ENCODE measurements around the gene SLC4A2. TPM values are rescaled to one million over a fixed set of nuclear protein-coding genes. Genes with fewer than 3 reads are reported as not detected.

The SLC4A2 gene
- total RNA-seq, 1 donor from 2014 or later, result 178 TPM

DNA sequence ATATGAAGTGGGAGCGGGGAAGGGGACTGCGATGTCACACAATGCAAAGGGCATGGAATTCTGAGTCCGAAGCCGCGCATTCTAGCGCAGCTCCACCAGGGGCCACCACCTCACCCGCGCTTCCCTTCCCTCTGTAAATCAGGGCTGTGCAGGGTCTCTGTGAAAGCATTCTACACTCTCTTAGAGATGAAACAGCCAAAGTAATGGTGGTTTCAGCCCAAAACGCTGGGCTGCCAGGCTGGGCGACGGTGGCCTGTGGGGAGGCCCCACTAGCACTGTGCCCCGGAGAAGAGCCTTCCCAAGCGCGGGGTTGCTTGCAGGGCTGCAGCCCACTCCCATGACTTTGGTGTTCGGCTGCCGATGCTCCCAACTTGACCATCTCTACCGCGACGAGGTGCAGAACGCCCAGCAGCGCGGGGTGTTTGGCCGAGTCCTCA, 46.5 kb upstream of the SLC4A2 start:
- TF ChIP-seq, protein P1, sequence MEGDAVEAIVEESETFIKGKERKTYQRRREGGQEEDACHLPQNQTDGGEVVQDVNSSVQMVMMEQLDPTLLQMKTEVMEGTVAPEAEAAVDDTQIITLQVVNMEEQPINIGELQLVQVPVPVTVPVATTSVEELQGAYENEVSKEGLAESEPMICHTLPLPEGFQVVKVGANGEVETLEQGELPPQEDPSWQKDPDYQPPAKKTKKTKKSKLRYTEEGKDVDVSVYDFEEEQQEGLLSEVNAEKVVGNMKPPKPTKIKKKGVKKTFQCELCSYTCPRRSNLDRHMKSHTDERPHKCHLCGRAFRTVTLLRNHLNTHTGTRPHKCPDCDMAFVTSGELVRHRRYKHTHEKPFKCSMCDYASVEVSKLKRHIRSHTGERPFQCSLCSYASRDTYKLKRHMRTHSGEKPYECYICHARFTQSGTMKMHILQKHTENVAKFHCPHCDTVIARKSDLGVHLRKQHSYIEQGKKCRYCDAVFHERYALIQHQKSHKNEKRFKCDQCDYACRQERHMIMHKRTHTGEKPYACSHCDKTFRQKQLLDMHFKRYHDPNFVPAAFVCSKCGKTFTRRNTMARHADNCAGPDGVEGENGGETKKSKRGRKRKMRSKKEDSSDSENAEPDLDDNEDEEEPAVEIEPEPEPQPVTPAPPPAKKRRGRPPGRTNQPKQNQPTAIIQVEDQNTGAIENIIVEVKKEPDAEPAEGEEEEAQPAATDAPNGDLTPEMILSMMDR (IDR thresholded peaks at IDR 0.05), result peak; percentile 44
- no peaks in the 10 kb centered on the region for H3K36me3 ChIP-seq
- intact Hi-C loops (cut with DNase I), result no loop called here
- H3K27me3 ChIP-seq, result peaks cover 9% of the 10 kb centered on the region
- DNase-seq, result no peak
- H3K27ac ChIP-seq, result no peak overlapping the region
- no peaks in the 10 kb centered on the region for H3K9me3 ChIP-seq
- ATAC-seq, result peak; percentile 28
- no peak overlapping the region for H3K4me3 ChIP-seq
- peaks cover 24% of the 10 kb centered on the region for H3K4me1 ChIP-seq

DNA sequence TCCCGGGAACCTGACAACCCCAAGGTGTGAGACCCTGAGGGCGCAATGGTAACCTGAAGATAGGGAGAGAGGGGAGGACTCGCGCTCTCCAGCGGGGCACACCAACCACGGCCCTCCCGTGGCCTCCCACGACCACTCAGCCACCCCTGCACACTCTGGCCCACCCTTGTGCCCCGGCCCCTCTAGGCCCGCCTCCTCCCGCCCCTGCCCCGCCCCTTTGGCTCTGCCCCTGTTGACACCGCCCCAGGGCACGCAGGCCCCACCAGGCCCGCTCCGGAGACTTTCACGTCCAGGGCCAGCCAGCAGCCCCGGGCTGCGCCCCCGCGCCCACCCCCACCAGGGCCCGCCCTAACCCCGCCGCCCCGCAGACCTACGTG, 46.0 kb upstream of the SLC4A2 start:
- no peaks in the 10 kb centered on the region for H3K9me3 ChIP-seq
- no peak overlapping the region for H3K27ac ChIP-seq
- ATAC-seq (no peak), DNase-seq (no peak)
- H3K4me3 ChIP-seq, result peak overlapping the region; percentile 34
- H3K36me3 ChIP-seq, result no peaks in the 10 kb centered on the region
- intact Hi-C loops (cut with DNase I), result no loop called here
- H3K4me1 ChIP-seq, result peaks cover 26% of the 10 kb centered on the region
- TF ChIP-seq, protein P1 (IDR thresholded peaks at IDR 0.05), result no peak
- peaks cover 13% of the 10 kb centered on the region for H3K27me3 ChIP-seq

DNA sequence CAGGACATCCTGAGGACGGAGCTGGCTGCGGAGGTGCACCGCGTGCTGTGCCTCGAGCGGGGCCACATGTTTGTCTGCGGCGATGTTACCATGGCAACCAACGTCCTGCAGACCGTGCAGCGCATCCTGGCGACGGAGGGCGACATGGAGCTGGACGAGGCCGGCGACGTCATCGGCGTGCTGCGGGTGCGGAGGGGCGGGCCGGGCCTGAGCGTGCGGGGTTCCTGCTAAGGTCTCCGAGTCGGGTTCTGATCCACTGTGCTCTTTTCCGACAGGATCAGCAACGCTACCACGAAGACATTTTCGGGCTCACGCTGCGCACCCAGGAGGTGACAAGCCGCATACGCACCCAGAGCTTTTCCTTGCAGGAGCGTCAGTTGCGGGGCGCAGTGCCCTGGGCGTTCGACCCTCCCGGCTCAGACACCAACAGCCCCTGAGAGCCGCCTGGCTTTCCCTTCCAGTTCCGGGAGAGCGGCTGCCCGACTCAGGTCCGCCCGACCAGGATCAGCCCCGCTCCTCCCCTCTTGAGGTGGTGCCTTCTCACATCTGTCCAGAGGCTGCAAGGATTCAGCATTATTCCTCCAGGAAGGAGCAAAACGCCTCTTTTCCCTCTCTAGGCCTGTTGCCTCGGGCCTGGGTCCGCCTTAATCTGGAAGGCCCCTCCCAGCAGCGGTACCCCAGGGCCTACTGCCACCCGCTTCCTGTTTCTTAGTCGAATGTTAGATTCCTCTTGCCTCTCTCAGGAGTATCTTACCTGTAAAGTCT, 45.5 kb upstream of the SLC4A2 start:
- intact Hi-C loops (cut with DNase I), result no loop called here
- peak overlapping the region; percentile 34 for H3K4me3 ChIP-seq
- H3K9me3 ChIP-seq, result no peaks in the 10 kb centered on the region
- H3K27me3 ChIP-seq, result peaks cover 16% of the 10 kb centered on the region
- peak; percentile 82 for DNase-seq
- ATAC-seq, result peak; percentile 8
- TF ChIP-seq, protein P1 (IDR thresholded peaks at IDR 0.05), result no peak
- no peak overlapping the region for H3K27ac ChIP-seq
- peaks cover 26% of the 10 kb centered on the region for H3K4me1 ChIP-seq
- no peaks in the 10 kb centered on the region for H3K36me3 ChIP-seq

DNA sequence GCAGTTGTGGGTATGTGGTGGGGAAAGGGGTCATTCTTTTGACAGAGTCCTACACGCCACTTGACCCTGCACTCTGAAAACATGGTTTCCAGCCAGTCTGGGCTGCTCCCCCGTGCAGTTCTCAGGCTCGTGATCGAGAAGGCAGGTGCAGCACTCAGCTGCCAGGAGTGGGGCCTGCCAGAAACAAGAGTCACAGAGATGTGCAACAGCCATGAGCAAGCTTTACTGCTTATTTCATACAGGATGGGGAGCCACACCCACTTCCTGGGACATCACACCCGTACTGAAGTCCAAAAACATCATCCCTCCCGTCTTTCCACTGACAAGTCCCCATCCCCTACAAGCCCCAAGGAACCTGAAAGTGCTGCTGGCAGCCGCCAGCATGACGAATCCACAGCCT, 44.4 kb upstream of the SLC4A2 start:
- Histone ChIP-seq H3K36me3 (no peaks in the 10 kb centered on the region), H3K4me1 (peaks cover 26% of the 10 kb centered on the region), H3K4me3 (no peak overlapping the region), H3K9me3 (no peaks in the 10 kb centered on the region), H3K27ac (no peak overlapping the region), H3K27me3 (peaks cover 22% of the 10 kb centered on the region)
- DNase-seq (no peak), ATAC-seq (no peak)
- intact Hi-C loops (cut with DNase I), result no loop called here
- TF ChIP-seq, protein P1 (IDR thresholded peaks at IDR 0.05), result no peak

DNA sequence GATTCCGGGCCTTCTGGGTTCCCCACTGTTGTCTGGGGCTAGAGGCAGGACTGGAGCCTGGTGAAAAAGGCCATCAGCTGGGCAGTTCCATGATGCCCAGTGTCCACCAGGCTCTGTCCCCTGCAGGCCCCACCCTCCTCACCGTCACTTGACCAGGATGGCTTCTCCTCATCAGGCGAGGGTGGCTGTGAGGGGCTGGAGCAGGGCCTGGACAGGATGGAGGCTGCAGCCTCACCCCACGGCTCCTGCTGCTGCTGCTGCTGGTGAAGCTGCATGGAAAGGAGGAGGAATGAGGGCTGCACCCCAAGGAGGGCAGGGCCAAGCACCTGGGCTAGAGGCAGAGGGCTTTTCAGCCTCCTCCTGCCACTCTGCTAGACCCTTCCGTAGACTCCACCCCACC, 43.4 kb upstream of the SLC4A2 start:
- ATAC-seq (no peak), DNase-seq (no peak)
- no peak overlapping the region for H3K27ac ChIP-seq
- no peaks in the 10 kb centered on the region for H3K36me3 ChIP-seq
- H3K9me3 ChIP-seq, result no peaks in the 10 kb centered on the region
- H3K27me3 ChIP-seq, result peaks cover 32% of the 10 kb centered on the region
- H3K4me1 ChIP-seq, result peaks cover 17% of the 10 kb centered on the region
- TF ChIP-seq, protein P1 (IDR thresholded peaks at IDR 0.05), result no peak
- no peak overlapping the region for H3K4me3 ChIP-seq
- intact Hi-C loops (cut with DNase I), result no loop called here
